ENCODE results near the gene PNMA8A.

The PNMA8A gene

GRCh38 chr19:46492841-46493235 lies 21.5 kb upstream of the PNMA8A start:
- DNase-seq (ENCODE audit: low read depth): no peak

- DNase-seq (ENCODE audit: low read depth): no peak
These were observed 20.8 kb upstream of the PNMA8A start for GRCh38 chr19:46491975-46492682.

- no peak for DNase-seq (ENCODE audit: low read depth)
These were observed 19.4 kb upstream of the PNMA8A start for GRCh38 chr19:46490774-46491173.

- DNase-seq (ENCODE audit: low read depth): no peak
These were observed 18.3 kb upstream of the PNMA8A start for GRCh38 chr19:46489445-46490272.

GRCh38 chr19:46488551-46488950 lies 17.2 kb upstream of the PNMA8A start:
- no peak for DNase-seq (ENCODE audit: low read depth)

- DNase-seq (ENCODE audit: low read depth): no peak
These were observed 16.6 kb upstream of the PNMA8A start for GRCh38 chr19:46487802-46488445.

GRCh38 chr19:46487178-46487801 lies 15.9 kb upstream of the PNMA8A start:
- no peak for DNase-seq (ENCODE audit: low read depth)

GRCh38 chr19:46486358-46486757 lies 15.0 kb upstream of the PNMA8A start:
- no peak for DNase-seq (ENCODE audit: low read depth)

- DNase-seq (ENCODE audit: low read depth): no peak
These were observed 13.3 kb upstream of the PNMA8A start for GRCh38 chr19:46484656-46485055.

- no peak for DNase-seq (ENCODE audit: low read depth)
These were observed 11.3 kb upstream of the PNMA8A start for GRCh38 chr19:46482631-46483030.

GRCh38 chr19:46481947-46482346 lies 10.6 kb upstream of the PNMA8A start:
- DNase-seq (ENCODE audit: low read depth): no peak

- DNase-seq (ENCODE audit: low read depth): no peak
These were observed 10.0 kb upstream of the PNMA8A start for GRCh38 chr19:46481223-46481848.

GRCh38 chr19:46480415-46480814 lies 9.1 kb upstream of the PNMA8A start:
- no peak for DNase-seq (ENCODE audit: low read depth)

- no peak for DNase-seq (ENCODE audit: low read depth)
These were observed 7.1 kb upstream of the PNMA8A start for GRCh38 chr19:46478356-46478986.

GRCh38 chr19:46475986-46476385 lies 4.6 kb upstream of the PNMA8A start:
- no peak for DNase-seq (ENCODE audit: low read depth)

GRCh38 chr19:46474211-46474610 lies 2.8 kb upstream of the PNMA8A start:
- DNase-seq (ENCODE audit: low read depth): no peak

GRCh38 chr19:46472592-46472991 lies 1.2 kb upstream of the PNMA8A start:
- DNase-seq (ENCODE audit: low read depth): no peak

GRCh38 chr19:46471811-46472543 lies 614 bp upstream of the PNMA8A start:
- no peak for DNase-seq (ENCODE audit: low read depth)

GRCh38 chr19:46470376-46470775 lies 987 bp downstream of the PNMA8A start:
- no peak for DNase-seq (ENCODE audit: low read depth)

- DNase-seq (ENCODE audit: low read depth): no peak
These were observed 1.7 kb downstream of the PNMA8A start for GRCh38 chr19:46469541-46470185.
